Measurements from ENCODE around the gene ATP1B1.

The ATP1B1 gene

DNA sequence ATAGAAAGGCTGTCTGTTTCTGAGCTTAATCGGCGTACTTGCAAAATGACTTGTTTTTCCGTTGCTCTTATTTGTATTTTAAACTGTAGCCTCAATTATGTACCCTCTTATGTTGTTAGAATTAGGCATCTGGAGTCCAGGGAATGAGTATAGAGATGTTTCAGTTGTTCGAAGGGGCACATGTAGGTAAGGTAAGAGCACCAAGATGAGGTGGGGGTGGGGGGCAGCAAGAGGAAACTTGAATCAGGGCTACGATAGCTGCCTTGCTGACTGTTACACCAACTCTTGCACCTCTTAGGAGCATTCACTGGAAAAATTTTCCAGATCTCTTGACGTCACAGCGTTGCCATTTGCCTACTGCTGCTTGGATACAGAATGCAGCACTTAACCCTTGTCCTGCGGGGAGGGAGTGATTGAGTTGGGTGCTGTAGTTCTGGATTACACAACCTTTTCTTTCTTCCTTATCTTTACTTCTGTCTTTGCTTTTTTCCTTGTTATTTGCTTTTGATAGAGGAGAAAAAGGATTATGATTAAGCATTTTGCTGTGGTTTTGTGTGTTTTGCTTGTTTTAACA is 3.2 kb downstream of the ATP1B1 start (continued):
- TF ChIP-seq, protein P1, sequence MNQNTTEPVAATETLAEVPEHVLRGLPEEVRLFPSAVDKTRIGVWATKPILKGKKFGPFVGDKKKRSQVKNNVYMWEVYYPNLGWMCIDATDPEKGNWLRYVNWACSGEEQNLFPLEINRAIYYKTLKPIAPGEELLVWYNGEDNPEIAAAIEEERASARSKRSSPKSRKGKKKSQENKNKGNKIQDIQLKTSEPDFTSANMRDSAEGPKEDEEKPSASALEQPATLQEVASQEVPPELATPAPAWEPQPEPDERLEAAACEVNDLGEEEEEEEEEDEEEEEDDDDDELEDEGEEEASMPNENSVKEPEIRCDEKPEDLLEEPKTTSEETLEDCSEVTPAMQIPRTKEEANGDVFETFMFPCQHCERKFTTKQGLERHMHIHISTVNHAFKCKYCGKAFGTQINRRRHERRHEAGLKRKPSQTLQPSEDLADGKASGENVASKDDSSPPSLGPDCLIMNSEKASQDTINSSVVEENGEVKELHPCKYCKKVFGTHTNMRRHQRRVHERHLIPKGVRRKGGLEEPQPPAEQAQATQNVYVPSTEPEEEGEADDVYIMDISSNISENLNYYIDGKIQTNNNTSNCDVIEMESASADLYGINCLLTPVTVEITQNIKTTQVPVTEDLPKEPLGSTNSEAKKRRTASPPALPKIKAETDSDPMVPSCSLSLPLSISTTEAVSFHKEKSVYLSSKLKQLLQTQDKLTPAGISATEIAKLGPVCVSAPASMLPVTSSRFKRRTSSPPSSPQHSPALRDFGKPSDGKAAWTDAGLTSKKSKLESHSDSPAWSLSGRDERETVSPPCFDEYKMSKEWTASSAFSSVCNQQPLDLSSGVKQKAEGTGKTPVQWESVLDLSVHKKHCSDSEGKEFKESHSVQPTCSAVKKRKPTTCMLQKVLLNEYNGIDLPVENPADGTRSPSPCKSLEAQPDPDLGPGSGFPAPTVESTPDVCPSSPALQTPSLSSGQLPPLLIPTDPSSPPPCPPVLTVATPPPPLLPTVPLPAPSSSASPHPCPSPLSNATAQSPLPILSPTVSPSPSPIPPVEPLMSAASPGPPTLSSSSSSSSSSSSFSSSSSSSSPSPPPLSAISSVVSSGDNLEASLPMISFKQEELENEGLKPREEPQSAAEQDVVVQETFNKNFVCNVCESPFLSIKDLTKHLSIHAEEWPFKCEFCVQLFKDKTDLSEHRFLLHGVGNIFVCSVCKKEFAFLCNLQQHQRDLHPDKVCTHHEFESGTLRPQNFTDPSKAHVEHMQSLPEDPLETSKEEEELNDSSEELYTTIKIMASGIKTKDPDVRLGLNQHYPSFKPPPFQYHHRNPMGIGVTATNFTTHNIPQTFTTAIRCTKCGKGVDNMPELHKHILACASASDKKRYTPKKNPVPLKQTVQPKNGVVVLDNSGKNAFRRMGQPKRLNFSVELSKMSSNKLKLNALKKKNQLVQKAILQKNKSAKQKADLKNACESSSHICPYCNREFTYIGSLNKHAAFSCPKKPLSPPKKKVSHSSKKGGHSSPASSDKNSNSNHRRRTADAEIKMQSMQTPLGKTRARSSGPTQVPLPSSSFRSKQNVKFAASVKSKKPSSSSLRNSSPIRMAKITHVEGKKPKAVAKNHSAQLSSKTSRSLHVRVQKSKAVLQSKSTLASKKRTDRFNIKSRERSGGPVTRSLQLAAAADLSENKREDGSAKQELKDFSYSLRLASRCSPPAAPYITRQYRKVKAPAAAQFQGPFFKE (tag by site-specific recombination; IDR thresholded peaks at IDR 0.05; ENCODE audit: borderline replicate concordance), result no peak
- TF ChIP-seq, protein P2, sequence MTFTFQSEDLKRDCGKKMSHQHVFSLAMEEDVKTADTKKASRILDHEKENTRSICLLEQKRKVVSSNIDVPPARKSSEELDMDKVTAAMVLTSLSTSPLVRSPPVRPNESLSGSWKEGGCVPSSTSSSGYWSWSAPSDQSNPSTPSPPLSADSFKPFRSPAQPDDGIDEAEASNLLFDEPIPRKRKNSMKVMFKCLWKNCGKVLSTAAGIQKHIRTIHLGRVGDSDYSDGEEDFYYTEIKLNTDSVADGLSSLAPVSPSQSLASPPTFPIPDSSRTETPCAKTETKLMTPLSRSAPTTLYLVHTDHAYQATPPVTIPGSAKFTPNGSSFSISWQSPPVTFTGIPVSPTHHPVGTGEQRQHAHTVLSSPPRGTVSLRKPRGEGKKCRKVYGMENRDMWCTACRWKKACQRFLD (tag by site-specific recombination; IDR thresholded peaks at IDR 0.05), result no peak
- TF ChIP-seq ZNF658 (tag by site-specific recombination; IDR thresholded peaks at IDR 0.05), result no peak
- 0 out of 2 replicates have a peak, but pooled peaks have one; percentile 4 for TF ChIP-seq ZNF660 (tag by site-specific recombination; IDR thresholded peaks at IDR 0.05)
- no peak for TF ChIP-seq ZNF585B (tag by site-specific recombination; IDR thresholded peaks at IDR 0.05)
- TF ChIP-seq ZNF623 (tag by site-specific recombination; IDR thresholded peaks at IDR 0.05), result no peak
- TF ChIP-seq, protein P3, sequence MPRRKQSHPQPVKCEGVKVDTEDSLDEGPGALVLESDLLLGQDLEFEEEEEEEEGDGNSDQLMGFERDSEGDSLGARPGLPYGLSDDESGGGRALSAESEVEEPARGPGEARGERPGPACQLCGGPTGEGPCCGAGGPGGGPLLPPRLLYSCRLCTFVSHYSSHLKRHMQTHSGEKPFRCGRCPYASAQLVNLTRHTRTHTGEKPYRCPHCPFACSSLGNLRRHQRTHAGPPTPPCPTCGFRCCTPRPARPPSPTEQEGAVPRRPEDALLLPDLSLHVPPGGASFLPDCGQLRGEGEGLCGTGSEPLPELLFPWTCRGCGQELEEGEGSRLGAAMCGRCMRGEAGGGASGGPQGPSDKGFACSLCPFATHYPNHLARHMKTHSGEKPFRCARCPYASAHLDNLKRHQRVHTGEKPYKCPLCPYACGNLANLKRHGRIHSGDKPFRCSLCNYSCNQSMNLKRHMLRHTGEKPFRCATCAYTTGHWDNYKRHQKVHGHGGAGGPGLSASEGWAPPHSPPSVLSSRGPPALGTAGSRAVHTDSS (tag by site-specific recombination; IDR thresholded peaks at IDR 0.05), result no peak
- TF ChIP-seq ZNF202 (tag by site-specific recombination; IDR thresholded peaks at IDR 0.05; ENCODE audit: borderline replicate concordance), result no peak
- TF ChIP-seq, protein P4, sequence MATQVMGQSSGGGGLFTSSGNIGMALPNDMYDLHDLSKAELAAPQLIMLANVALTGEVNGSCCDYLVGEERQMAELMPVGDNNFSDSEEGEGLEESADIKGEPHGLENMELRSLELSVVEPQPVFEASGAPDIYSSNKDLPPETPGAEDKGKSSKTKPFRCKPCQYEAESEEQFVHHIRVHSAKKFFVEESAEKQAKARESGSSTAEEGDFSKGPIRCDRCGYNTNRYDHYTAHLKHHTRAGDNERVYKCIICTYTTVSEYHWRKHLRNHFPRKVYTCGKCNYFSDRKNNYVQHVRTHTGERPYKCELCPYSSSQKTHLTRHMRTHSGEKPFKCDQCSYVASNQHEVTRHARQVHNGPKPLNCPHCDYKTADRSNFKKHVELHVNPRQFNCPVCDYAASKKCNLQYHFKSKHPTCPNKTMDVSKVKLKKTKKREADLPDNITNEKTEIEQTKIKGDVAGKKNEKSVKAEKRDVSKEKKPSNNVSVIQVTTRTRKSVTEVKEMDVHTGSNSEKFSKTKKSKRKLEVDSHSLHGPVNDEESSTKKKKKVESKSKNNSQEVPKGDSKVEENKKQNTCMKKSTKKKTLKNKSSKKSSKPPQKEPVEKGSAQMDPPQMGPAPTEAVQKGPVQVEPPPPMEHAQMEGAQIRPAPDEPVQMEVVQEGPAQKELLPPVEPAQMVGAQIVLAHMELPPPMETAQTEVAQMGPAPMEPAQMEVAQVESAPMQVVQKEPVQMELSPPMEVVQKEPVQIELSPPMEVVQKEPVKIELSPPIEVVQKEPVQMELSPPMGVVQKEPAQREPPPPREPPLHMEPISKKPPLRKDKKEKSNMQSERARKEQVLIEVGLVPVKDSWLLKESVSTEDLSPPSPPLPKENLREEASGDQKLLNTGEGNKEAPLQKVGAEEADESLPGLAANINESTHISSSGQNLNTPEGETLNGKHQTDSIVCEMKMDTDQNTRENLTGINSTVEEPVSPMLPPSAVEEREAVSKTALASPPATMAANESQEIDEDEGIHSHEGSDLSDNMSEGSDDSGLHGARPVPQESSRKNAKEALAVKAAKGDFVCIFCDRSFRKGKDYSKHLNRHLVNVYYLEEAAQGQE (tag by site-specific recombination; IDR thresholded peaks at IDR 0.05), result no peak
- TF ChIP-seq MYNN (tag by site-specific recombination; IDR thresholded peaks at IDR 0.05; ENCODE audit: borderline replicate concordance), result no peak
- TF ChIP-seq ZNF140 (tag by site-specific recombination; IDR thresholded peaks at IDR 0.05), result no peak
- TF ChIP-seq ZNF677 (tag by site-specific recombination; IDR thresholded peaks at IDR 0.05), result no peak
- TF ChIP-seq OSR2 (tag by site-specific recombination; IDR thresholded peaks at IDR 0.05), result 0 out of 2 replicates have a peak, but pooled peaks have one; percentile 11
- no peak for TF ChIP-seq GLIS2 (tag by site-specific recombination; IDR thresholded peaks at IDR 0.05)
- TF ChIP-seq ZNF501 (tag by site-specific recombination; IDR thresholded peaks at IDR 0.05), result no peak
- 0 out of 2 replicates have a peak, but pooled peaks have one; percentile 44 for TF ChIP-seq ZNF558 (tag by site-specific recombination; IDR thresholded peaks at IDR 0.05)
- TF ChIP-seq, protein P5, sequence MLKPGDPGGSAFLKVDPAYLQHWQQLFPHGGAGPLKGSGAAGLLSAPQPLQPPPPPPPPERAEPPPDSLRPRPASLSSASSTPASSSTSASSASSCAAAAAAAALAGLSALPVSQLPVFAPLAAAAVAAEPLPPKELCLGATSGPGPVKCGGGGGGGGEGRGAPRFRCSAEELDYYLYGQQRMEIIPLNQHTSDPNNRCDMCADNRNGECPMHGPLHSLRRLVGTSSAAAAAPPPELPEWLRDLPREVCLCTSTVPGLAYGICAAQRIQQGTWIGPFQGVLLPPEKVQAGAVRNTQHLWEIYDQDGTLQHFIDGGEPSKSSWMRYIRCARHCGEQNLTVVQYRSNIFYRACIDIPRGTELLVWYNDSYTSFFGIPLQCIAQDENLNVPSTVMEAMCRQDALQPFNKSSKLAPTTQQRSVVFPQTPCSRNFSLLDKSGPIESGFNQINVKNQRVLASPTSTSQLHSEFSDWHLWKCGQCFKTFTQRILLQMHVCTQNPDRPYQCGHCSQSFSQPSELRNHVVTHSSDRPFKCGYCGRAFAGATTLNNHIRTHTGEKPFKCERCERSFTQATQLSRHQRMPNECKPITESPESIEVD (tag by site-specific recombination; IDR thresholded peaks at IDR 0.05), result peak; percentile 65
- TF ChIP-seq ZNF510 (tag by site-specific recombination; IDR thresholded peaks at IDR 0.05; ENCODE audit: insufficient replicate concordance), result no peak
- no peak; the same call in 1 of the 2 replicates for TF ChIP-seq ZNF2 (tag by site-specific recombination; IDR thresholded peaks at IDR 0.05)
- TF ChIP-seq ZXDB (tag by site-specific recombination; IDR thresholded peaks at IDR 0.05), result no peak; the same call in 1 of the 2 replicates
- TF ChIP-seq ZNF837 (tag by site-specific recombination; IDR thresholded peaks at IDR 0.05), result no peak
- no peak for TF ChIP-seq ZNF350 (tag by site-specific recombination; IDR thresholded peaks at IDR 0.05)
- TF ChIP-seq, protein P6, sequence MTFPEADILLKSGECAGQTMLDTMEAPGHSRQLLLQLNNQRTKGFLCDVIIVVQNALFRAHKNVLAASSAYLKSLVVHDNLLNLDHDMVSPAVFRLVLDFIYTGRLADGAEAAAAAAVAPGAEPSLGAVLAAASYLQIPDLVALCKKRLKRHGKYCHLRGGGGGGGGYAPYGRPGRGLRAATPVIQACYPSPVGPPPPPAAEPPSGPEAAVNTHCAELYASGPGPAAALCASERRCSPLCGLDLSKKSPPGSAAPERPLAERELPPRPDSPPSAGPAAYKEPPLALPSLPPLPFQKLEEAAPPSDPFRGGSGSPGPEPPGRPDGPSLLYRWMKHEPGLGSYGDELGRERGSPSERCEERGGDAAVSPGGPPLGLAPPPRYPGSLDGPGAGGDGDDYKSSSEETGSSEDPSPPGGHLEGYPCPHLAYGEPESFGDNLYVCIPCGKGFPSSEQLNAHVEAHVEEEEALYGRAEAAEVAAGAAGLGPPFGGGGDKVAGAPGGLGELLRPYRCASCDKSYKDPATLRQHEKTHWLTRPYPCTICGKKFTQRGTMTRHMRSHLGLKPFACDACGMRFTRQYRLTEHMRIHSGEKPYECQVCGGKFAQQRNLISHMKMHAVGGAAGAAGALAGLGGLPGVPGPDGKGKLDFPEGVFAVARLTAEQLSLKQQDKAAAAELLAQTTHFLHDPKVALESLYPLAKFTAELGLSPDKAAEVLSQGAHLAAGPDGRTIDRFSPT (tag by site-specific recombination; IDR thresholded peaks at IDR 0.05), result no peak
- TF ChIP-seq BCL11A (tag by site-specific recombination; IDR thresholded peaks at IDR 0.05; ENCODE audit: low read depth), result no peak
